ENCODE results near the gene HIC2. TPM values are rescaled to one million over a fixed set of nuclear protein-coding genes. Genes with fewer than 3 reads are reported as not detected.
"Not testable (repeated sequence)": the region's sequence is repeated elsewhere in the genome, so short reads cannot be mapped to it uniquely, and the experiment has no call there.

Gene HIC2
- total RNA-seq, 1 donor from 2014 or later = 5.5 TPM

DNA sequence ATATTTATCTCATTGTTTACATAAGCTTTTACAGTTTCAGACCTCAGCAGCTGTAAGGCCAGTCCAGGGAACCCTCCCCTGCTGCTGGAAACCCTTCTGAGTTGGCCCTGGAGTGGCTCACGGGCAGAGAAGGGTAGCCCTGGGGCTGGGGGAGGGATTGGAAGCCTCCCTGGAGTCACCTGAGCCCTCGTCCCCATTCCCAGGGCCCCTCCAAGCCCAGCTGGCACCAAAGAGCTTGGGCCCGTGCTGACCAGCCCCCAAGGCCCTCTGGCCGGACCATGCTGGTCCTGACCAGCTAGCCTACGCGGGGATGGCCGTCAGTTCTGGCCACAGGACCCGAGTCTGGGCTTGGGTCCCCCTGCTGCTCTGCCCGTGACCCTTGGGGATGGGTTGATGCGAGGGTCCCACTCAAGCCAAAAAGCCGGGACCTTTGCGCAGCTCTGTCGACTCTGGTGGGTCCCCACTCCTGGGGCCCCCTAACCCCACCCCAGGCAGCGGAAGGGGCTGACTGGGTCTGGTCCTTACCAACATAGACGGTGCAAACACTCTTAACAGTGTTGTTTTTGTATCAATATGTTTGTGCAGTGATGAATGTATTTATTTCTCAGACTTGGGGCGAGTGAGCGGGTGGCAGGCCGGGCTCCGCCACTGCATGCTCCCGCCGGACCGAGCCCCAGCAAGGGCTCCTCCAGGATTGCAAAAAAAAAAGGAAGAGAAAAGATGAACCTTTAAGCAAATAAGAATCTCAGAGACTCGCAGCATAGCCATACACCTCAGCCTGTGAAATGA lies 32.6 kb downstream of the HIC2 start:
- peak; percentile 81 for DNase-seq (ENCODE audit: low spot score)

DNA sequence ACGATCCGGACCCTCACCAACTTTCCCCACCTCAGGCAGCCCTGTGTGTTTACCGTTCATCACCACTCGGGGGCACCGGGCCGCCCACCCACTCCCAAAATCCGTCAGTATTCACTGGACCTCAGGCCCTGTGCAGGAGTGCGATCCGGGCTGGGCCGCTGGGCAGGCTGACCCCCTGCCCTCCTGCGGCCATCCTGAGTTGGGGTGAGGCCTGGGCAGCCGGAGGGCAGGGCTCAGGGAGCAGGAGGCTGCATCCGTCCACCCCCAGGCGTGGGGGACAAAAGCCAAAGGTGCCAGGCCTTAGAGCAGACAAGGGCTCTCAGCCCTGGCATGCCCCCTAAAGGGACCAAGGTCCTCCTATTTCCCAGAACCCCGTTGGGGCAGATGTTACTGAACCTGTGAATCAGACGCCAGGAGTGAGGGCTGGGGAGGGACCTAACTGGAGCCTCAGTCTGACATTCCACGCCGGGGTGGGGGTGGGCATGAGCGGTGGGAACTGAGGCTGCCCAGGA lies 33.2 kb downstream of the HIC2 start:
- DNase-seq (ENCODE audit: low spot score) = peak; percentile 62

DNA sequence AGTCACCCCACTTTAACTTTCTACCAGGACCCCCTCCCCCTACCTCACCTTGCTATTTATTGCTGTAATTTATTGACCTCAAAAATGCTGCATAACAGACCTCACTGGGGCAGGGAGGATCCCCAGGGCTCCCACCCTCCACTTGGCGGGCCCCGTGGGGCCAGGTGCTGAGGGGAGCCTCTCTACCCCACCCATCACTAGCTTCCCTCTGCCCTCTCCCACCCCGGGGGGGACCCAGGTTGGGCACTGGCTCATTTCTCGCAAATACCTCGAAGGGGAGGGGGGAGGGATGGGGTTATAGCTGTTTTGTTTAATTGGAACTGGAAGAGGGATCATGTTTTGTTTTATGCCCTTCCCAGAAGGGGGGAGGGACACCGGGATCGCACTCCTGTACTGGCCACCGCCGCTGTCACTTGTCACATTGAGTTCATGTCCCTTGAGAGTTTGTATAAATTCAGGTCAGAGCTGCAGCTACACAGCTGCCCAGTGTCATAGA lies 33.7 kb downstream of the HIC2 start:
- peak; percentile 77 for DNase-seq (ENCODE audit: low spot score)

DNA sequence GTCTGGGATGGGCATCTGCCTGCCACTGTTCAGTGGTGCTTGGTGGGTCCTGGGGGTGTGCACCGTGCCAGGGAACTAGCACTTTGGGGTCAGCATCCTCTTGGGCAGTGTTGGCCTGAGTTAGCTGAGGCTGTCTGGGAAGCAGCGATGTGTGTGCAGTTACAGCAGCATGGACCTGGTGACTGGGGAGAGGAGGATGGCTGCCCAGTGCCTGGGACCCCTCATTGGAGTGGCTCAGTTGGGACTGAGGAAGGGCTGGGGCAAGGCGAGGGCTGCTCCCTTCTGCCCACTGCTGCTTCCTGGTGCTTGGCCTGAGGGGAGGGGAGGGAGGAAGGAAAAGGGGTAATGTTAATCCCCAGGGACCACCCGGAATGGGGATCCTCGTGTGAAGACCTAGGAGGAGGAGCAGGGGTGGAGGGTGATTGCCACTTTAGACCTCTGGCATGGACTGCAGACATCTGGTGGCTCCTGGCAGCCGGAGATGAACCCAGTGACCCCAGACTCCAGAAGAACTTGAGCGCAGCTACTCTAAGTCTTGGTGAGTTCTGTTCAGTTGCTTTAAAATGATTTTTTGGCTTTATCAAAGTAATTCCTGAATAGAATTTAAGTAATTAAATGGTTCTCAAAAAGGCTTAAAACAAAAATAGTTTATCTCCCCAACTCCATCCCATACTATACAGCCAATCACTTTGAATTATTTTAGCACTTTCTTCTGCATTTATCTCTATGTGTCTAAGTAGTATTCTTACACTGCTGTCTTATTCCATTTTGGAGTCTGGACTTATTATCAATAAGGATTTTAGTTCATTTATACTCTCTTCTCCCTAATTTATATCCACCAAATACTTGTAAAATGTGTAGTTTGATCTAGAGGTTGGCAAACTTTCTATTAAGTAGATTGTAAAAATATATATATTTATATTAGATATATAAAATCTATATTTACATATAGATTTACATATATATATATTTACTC lies 34.7 kb downstream of the HIC2 start:
- peak; percentile 80 for DNase-seq (ENCODE audit: low spot score)

DNA sequence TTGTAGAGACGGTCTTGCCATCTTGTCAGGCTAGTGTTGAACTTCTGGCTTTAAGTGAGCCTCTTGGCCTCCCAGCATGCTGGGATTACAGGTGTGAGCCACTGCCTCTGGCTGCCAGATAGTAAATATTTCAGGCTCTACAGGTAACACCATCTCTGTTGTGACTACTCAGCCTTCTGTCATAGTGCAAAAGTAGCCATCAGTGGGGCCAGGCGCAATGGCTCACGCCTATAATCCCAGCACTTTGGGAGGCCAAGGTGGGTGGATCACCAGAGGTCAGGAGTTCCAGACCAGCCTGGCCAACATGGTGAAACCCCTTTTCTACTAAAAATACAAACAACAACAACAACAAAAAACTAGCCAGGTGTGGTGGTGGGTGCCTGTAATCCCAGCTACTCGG lies 35.5 kb downstream of the HIC2 start:
- DNase-seq (ENCODE audit: low spot score) = peak; percentile 37

DNA sequence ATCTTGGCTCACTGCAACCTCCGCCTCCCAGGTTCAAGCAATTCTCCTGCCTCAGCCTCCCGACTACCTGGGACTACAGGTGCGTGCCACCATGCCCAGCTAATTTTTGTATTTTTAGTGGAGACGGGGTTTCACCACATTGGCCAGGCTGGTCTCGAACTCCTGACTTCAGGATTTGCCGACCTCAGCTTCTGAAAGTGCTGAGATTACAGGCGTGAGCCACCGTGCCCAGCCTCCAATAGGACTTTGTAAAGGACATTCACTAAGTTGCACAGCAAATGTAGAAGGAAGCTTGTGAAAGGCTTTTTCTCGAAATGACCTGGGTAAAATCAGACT lies 37.8 kb downstream of the HIC2 start:
- DNase-seq (ENCODE audit: low spot score) = peak; percentile 20

DNA sequence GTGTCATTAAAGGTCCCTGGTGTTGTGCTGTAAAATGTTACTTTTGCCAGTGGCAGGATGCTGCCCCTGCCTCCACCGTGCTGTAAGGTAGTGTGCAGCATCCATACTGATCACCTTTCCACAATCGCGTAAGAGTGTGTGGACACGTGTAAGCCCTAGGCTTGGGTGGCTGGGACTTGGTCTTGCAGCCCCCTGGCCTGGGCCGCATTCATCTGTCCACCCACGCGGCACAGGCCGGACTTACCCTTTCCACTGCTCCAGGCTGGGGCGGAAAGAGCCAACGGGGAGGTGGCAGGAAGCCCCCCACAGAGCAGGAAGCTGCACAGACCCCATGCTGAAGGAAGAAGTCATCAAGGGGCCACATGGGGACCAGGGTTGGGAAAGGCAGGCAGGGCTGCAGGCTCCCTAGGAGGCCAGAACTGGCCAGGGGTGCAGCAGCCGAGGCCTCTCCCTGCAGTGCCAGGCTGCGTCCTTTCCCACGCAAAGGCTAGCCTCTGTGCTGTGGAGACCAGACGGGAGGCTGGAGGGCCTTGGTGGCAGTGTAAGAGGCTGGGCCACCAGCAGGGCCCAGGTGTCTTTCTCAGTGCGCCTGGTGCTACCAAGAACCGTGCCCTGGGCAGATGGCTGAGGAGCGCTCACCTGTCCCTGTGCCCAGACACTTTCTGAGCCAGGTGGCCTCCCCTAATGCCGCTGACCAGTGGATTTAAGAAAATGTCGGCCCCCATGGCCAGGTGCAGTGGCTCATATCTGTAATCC lies 38.3 kb downstream of the HIC2 start:
- peak; percentile 87 for DNase-seq (ENCODE audit: low spot score)

DNA sequence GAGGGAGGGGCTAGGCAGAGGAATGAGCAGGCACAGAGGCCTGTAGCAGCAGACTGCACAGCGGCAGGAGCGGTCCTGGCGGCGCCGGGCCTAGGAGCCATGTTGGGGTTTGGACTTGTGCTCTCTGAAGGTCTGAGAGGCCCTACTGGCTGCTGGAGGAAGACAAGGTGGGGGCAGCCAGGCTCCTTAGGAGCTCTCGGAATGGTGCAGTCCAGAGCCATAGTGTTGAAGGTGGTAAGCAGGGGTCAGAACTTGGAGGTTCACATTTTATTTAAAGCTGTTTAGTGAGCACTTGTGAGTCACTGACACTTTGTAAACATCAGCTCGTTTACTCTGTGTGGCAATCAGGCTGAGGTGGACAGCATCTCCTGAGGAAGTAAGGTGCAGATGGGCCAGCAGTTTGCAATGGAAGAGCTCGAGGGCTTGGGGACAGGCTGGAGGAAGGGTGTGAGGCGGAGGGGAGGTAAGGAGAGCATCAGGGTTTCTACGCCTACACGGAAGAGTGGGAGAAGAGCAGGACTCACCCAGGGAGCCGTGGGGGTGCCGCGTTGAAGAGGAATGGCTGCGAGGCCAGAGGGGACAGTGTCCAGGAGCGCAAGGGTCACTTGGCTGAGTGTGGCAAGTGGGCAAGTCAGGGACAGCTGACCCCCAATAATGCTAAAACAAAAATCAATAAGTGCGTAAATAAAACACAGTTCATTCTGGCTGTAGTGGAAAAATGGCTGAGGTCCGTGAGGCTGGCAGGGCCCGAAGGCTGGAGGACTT lies 40.0 kb downstream of the HIC2 start:
- no peak for DNase-seq (ENCODE audit: low spot score)

DNA sequence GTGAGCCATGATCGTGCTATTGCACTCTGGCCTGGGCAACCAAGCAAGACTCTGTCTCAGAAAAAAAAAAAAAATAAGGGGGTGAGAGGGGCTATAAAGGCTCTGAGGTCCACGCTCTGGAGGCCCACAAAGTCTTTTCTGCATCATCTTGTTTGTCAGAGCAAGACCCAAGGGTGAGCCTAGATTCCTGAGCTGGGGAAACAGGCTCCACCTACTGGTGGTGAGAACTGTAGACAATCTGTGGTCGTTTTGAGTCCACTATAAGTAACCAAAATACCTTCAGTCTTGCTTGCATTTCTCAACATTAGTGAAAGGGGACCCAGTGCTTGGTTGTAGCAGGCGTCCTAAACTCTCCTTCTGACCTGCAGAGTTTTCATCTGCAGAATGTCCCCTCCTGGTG lies 45.5 kb downstream of the HIC2 start:
- not testable (repeated sequence) for DNase-seq (ENCODE audit: low spot score)

DNA sequence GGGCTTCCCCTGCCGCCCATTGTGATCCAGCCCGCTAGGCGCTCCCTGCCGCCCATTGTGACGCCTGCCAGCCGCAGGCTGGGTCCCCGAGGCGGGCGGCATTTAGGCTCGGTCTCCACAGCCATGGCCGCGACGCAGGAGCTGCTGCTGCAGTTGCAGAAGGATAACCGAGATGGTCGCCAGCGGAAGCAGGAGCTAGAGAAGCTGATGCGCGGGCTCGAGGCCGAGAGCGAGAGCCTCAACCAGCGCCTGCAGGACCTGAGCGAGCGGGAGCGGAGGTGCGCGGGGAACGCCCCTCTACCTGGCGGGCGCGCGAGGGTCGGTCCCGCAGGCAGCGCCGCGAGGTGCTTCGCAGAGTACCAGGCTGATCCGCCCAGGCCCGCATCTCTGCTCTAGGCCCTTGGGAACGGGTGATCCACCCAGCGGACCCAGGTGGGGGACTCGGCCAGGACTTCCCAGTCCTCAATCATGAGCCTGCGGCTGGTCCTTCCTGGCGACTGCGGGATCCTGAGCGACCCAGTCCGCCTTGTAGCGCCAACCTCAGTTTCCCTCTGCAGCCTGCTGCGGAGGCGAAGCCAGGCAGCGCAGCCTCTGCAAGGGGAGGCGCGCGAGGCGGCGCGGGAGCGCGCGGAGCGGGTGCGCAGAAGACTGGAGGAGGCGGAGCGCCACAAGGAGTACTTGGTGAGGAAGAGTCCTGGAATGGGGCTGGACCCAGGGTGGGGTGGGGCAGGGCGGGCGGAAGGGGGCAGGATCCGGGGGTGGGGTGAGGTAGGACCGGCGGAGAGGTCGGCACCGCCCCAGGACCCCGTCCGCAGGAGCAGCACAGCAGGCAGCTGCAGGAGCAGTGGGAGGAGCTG lies 50.4 kb downstream of the HIC2 start, which contains the start of gene TMEM191C:
Gene TMEM191C (plus strand): TSS at position 51 of the 857 bp plus-strand sequence. CDS start 73 bp downstream, at position 124.
- not testable (repeated sequence) for DNase-seq (ENCODE audit: low spot score)

DNA sequence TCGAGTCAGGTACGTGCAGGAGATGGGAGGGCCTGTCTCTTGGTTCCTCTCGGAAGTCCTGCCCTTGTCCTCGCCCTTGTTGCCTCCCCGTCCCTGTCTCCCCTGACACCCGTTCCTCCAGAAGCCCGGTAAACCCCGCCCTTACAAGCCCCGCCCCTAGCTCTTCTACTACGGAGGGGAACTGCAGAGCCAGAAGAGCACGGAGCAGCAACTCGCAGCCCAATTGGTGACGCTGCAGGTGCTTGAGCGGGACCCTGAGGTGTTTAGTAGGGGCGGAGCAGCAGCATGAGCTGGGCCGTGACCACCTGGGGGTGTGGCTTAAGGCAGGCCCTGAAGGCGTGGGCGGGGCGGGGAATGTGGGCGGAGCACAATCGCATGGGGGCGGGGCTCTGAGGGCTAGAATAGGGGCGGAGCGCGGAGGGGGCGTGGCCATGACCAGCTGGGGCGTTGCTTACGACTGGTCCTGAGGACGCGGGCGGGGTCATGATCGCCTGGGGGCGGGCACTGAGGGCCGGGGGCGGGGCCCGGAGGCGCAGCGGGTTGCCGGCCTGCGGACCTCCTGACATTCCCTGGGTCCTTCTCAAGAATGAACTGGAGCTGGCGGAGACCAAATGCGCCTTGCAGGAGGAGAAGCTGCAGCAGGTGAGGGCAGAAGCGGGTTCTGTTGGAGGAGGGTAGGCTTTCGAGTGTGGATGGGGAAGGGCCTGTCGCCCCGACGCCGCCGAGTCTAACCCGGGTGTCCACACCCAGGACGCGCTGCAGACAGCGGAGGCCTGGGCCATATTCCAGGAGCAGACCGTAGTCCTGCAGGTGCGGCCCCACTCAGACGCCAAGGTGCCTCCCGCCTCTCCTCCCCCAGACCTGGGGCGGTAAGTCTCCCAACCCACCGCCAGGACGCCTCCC lies 51.3 kb downstream of the HIC2 start:
- peak; percentile 95 for DNase-seq (ENCODE audit: low spot score)

DNA sequence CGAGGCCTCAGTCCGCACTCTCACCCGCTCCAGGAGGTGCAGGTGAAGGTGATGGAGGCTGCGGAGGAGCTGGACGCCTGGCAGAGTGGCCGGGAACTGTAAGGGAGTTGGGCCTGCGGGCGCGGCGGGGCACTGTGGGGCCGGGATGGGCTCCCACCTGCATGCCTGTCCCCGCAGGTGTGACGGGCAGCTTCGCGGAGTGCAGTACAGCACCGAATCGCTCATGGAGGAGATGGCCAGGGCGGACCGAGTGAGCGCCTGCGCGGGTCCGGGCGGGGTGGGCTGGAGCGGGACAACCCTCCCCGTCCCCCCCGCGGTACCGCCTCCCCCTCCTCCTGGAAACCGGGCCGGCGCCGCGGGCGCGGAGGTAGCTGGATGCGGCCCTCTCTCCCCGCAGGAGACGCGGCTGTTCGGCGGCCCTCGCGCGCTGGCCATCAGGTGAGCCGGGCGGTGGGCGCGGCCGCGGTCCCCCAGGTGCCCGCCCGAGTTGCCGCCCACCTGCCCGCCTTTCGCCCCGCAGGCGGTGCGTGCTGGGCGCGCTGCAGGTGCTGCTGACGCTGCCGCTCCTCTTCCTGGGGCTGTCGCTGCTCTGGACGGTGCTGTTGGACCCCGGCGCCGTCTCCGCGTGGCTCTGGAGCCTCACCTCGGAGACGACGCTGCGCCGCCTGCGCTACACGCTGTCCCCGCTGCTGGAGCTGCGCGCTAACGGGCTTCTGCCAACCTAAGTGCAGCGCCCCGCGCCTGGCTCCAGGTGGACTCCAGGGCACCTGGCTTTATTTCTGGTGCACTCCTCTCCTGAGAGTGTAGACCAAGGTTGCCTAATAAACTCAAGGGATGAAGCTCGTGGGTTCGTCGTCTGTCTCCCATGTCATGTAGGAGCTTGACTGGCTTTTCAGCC lies 52.2 kb downstream of the HIC2 start:
- DNase-seq (ENCODE audit: low spot score) = not testable (repeated sequence)

DNA sequence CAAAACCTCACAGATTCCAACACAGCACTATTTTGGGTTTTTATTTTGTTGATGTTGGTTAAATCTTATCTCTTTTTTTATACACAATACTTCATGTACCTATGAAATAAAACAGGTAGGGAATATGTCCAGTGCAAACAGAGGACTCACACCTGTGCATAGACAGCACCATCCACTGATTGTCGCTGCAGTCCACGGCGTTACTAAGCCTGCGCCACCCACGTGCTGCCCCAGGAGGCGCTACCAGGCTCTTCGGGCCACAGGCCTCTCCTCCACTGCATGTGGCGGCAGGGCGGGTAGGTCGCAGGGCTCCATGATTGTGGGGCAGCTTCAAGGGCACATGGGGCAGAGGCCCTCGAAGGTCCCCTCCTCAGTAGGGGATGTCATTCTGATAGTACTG lies 55.8 kb downstream of the HIC2 start:
- not testable (repeated sequence) for DNase-seq (ENCODE audit: low spot score)

DNA sequence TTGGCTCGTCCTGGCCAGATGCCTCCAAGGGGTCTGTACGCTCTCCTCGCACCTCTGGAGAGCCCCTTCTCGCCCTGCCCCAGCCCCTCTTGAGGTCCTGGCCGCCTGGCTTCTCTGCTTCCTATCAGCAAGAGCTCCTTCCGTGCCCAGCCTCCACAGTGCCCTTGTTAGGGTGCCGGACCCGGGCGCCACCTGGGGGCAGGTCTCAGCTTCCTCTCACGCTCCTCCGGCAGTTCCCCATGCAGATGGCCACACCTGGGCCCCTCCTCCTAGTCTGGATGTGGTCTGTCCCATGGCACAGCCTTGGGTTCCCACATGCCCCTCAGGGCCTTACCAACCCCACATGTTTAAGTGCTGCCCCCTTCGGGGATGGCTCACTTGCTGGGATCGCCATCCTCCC lies 56.5 kb downstream of the HIC2 start:
- DNase-seq (ENCODE audit: low spot score) = not testable (repeated sequence)

DNA sequence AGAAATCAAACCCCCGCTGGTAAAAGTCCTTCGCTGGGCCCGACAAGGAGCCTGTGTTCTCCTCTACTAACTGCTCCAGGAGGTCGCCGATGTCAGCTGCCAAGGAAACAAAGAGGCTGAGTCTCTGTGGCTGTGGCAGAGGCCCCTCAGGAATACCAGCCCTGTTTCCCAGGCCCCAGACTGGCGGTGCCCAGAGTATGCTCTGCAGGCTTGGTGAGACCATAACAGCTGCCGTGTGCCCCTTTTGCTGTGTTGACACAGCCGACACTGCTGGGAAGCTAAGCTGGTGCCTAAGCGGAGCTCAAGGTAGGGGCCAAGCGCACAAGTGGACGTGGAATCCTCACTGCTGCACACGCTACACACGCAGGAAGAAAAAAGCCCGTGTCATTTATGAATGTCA lies 66.9 kb downstream of the HIC2 start:
- not testable (repeated sequence) for DNase-seq (ENCODE audit: low spot score)

DNA sequence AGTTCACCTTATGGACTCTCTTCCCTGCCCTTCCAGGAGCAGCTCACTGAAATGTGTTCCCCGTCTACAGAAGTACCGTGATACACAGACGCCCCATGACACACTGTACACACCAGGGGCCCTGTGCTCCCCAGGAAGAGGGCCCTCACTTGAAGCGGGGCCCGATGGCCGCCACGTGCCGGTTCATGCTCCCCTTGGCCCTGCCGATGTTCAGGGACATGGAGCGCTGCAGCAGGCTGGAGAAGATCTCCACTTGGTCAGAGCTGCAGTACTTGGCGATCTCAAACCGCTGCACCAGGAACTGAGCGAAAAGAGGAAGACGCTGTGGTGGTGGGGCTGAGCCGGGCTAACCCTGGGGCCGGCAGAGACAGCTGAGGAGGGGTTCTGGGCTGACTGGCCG lies 70.6 kb downstream of the HIC2 start:
- DNase-seq (ENCODE audit: low spot score) = not testable (repeated sequence)

DNA sequence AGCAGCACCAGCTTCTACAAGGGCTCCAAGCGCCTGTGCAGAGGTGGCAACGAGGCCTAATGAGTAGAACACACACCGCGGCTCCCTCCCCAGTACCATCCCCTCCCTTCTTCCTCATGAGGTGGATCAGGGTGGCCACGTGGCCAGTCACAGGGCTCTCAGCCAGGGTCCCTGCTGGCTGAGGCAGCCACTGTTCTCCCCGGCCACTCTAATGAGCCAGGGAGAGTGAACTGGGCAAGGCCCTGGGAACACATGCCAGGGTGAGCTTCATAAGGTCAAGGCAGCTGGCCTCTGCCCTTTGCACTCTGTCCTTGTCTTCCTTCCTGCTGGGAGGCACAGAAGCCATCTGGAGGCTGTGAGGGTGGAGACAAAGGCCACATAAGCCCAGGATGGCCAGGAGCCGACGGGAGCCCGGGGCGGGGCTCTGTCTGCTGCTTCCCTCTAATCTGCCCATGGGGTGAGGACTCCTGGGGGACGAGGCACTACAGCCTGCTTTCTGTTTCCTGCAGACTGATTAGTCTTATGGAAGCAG lies 72.0 kb downstream of the HIC2 start:
- DNase-seq (ENCODE audit: low spot score) = not testable (repeated sequence)

Measured in mesenteric fat pad (tissue), 1 donor.